K562 (cell line): ENCODE results near the gene TOMM70. TPM values are rescaled to one million over a fixed set of nuclear protein-coding genes. Genes with fewer than 3 reads are reported as not detected.

Experiments used
- ATAC-seq: fragments of 200-7000 bp; cut with Tn5 transposase; 3 replicates; pipeline ENCODE4 v1.9.1; 2020; ENCODE audit warnings: moderate library complexity
- BruUV-seq: library from RNA; stranded (reverse); fragments of 400-500 nt; replicated peaks from 2 replicates; lab custom pipeline; 2021; lab: Mats Ljungman, UMichigan
- CTCF ChIA-PET: fragments of 300-600 bp; formaldehyde crosslinking; extraction: SDS; loops from one replicate; lab custom pipeline; 2021; ENCODE audit warnings: low intra/inter-chr PET ratio; lab: Yijun Ruan, JAX
- POLR2A ChIA-PET: fragments of 300-600, 350-650 bp; sonication (Branson Sonifier 250); formaldehyde crosslinking; extraction: SDS; loops from one replicate; lab custom pipeline; 2021; ENCODE audit warnings: antibody characterized with exemption, inconsistent platforms; lab: Yijun Ruan, JAX
- DNase-seq, 4 experiments: peaks; one replicate each; pipeline versions ENCODE4 v3.0.0 to v3.0.0-alpha.2; 2011 to 2018; ENCODE audit warnings: low spot score in 3 of 4, mixed read lengths in 3 of 4; ENCODE audit errors: extremely low read depth in 1 of 4
- FAIRE-seq: peaks from 2 replicates; lab custom pipeline; 2011; peaks lifted over from hg19 to GRCh38; lab: Jason Lieb, UNC
- H2AFZ ChIP-seq: 2 replicates; pipeline ENCODE4 v1.6.0; 2011; ENCODE audit warnings: low read depth, low read length, control low read depth, inconsistent platforms
- H3K27ac ChIP-seq: fragments of 200-600 bp; 3 replicates; pipeline ENCODE4 v1.8.0; 2011; ENCODE audit warnings: low read depth, mild to moderate bottlenecking, control low read depth, inconsistent platforms, low read length, moderate library complexity, mixed read lengths; ENCODE audit errors: extremely low read depth
- H3K27me3 ChIP-seq, 2 experiments: fragments of 300-600 bp in 1 of 2; 2 replicates in 1 of 2; 3 replicates in 1 of 2; pipeline versions ENCODE4 v1.6.0 to v1.8.0; 2011; ENCODE audit warnings: inconsistent platforms in 2 of 2, low read length in 2 of 2, mild to moderate bottlenecking in 1 of 2, mixed read lengths in 1 of 2, moderate library complexity in 1 of 2; ENCODE audit not compliant: control insufficient read depth in 2 of 2, insufficient read depth in 2 of 2
- H3K36me3 ChIP-seq: fragments of 300-600 bp; 3 replicates; pipeline ENCODE4 v1.8.0; 2011; ENCODE audit warnings: mild to moderate bottlenecking, low read length, inconsistent platforms; ENCODE audit not compliant: control insufficient read depth, insufficient read depth
- H3K4me1 ChIP-seq, 2 experiments: fragments of 200-600 bp in 1 of 2; replicated peaks in 1 of 2; 2 replicates in 1 of 2; 3 replicates in 1 of 2; pipeline versions ENCODE4 v1.5.1 to v1.8.0; 2011; ENCODE audit warnings: inconsistent platforms in 2 of 2, low read length in 2 of 2, mild to moderate bottlenecking in 1 of 2, mixed read lengths in 1 of 2, moderate library complexity in 1 of 2; ENCODE audit not compliant: control insufficient read depth in 2 of 2, insufficient read depth in 2 of 2
- H3K4me2 ChIP-seq: 2 replicates; pipeline ENCODE4 v1.6.1; 2011; ENCODE audit warnings: low read length, control low read depth, inconsistent platforms, mixed read lengths; ENCODE audit not compliant: insufficient read depth
- H3K4me3 ChIP-seq: fragments of 200-600 bp; sonication (generic), shearing (Covaris generic); 2 replicates; pipeline ENCODE4 v1.5.1; 2016; ENCODE audit warnings: control low read depth, inconsistent platforms
- H3K79me2 ChIP-seq: fragments of 200-600 bp; 3 replicates; pipeline ENCODE4 v1.8.0; 2011; ENCODE audit warnings: low read length, inconsistent platforms; ENCODE audit not compliant: control insufficient read depth, insufficient read depth
- H3K9ac ChIP-seq, 2 experiments: 2 replicates each; pipeline versions ENCODE4 v1.6.0 to v1.6.1; 2011; ENCODE audit warnings: low read depth in 2 of 2, low read length in 2 of 2, control low read depth in 1 of 2, inconsistent platforms in 1 of 2, mild to moderate bottlenecking in 1 of 2, mixed read lengths in 1 of 2; ENCODE audit not compliant: insufficient read depth in 1 of 2
- H3K9me1 ChIP-seq: one replicate; pipeline ENCODE4 v1.6.0; 2011; ENCODE audit warnings: inconsistent platforms, mild to moderate bottlenecking, low read length, moderate library complexity; ENCODE audit not compliant: control insufficient read depth, insufficient read depth
- H3K9me3 ChIP-seq: replicated peaks from 2 replicates; pipeline ENCODE4 v1.5.1; 2011; ENCODE audit warnings: low read depth, low read length, inconsistent platforms; ENCODE audit not compliant: control insufficient read depth, insufficient read depth
- H4K20me1 ChIP-seq: replicated peaks from 2 replicates; pipeline ENCODE4 v1.6.1; 2011; ENCODE audit warnings: low read length, inconsistent platforms, mixed read lengths; ENCODE audit not compliant: control insufficient read depth, insufficient read depth
- KAT2B ChIP-seq: IDR thresholded peaks from one replicate; pipeline ENCODE4 v1.6.1; 2012; ENCODE audit warnings: low read depth, mild to moderate bottlenecking, control low read depth, inconsistent platforms, low read length, moderate library complexity
- KLF16 ChIP-seq: IDR thresholded peaks from 2 replicates; pipeline ENCODE4 v1.6.1; 2016; ENCODE audit warnings: antibody characterized with exemption
- MCM7 ChIP-seq, 2 experiments: fragments of 450-650 bp; IDR thresholded peaks; 2 replicates each; pipeline ENCODE4 v1.6.1; 2016 to 2018
- MED1 ChIP-seq: sonication (generic); formaldehyde crosslinking; IDR thresholded peaks from 2 replicates; pipeline ENCODE4 v1.8.1; 2023; ENCODE audit warnings: missing genetic modification reagents, borderline replicate concordance
- WGBS: fragments of 100-300 bp; shearing (Covaris generic); methylation state at CpG from one replicate; pipeline ENCODE4 v1.1.6; 2016; ENCODE audit warnings: low coverage, mixed read lengths; ENCODE audit not compliant: insufficient coverage; ENCODE audit errors: missing lambda C conversion rate; 5-methylcytosine and 5-hydroxymethylcytosine counted together
- in situ Hi-C: fragments of 300-500 bp; cut with MboI; formaldehyde crosslinking; loops from 4 replicates; pipeline ENCODE4 v1.15.0; 2018; ENCODE audit warnings: inconsistent platforms, mixed read lengths
- intact Hi-C: fragments of 100-400 bp; cut with micrococcal nuclease; formaldehyde crosslinking; loops from 2 replicates; pipeline ENCODE4 v1.14.2; 2022
- polyA plus RNA-seq, 8 experiments: library from polyadenylated mRNA; depleted of rRNA in 4 of 8; stranded (reverse) in 5 of 8; unstranded in 3 of 8; fragments of >200 nt; fragmentation: Nextera tagmentation in 2 of 8; fragmentation: Illumina TruSeq in 1 of 8; extraction: Ambion mirVana in 2 of 8; extraction: Trizol in 1 of 8; gene quantifications; 2 replicates each; pipeline versions ENCODE4 v1.2.1 to v1.2.3, GENCODE V29; 2011 to 2014; ENCODE audit warnings: inconsistent platforms in 1 of 8, missing spikeins in 1 of 8
- total RNA-seq, 7 experiments: library from RNA; depleted of rRNA in 6 of 7; stranded (reverse); fragments of >200 nt in 6 of 7; fragmentation: Illumina TruSeq in 2 of 7; extraction: Trizol in 2 of 7; gene quantifications; 2 replicates each; pipeline versions ENCODE4 v1.2.1 to v1.2.3, GENCODE V29; 2011 to 2021; ENCODE audit warnings: low replicate concordance in 1 of 7
- TF ChIP-seq, protein P1 (sequence below), 2 experiments: fragments of 450-650 bp; IDR thresholded peaks; 2 replicates each; pipeline ENCODE4 v1.6.1; 2018; ENCODE audit warnings: mild to moderate bottlenecking in 2 of 2, low read depth in 1 of 2; ENCODE audit not compliant: partially characterized antibody in 2 of 2

TOMM70 gene
- total and polyA plus RNA-seq, 9 of the 15 experiments (the other 6 are each of a cell fraction or from before 2014, with no cell fraction given): 17.5 to 75.6 (median 54.9) TPM

DNA sequence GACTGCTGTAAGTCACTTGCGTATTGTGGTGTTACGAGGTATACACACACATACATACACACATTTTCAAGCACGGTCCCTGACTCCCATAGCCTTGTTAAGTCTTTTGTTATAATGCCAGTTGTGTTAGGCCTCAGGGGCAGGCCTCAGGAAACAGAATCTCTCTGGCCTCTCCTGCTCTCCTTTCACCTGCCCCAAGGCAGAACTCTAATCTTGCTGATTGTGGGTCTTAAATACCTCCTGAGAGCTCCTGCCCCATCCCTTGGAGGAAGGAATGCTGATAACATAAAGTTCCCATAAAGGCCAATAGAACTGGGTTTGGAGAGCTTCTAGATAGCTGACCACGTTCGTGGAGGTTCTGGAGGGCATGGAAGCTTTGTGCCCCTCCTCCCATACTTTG, 70.2 kb downstream of the TOMM70 start (continued):
- TF ChIP-seq, protein P1, sequence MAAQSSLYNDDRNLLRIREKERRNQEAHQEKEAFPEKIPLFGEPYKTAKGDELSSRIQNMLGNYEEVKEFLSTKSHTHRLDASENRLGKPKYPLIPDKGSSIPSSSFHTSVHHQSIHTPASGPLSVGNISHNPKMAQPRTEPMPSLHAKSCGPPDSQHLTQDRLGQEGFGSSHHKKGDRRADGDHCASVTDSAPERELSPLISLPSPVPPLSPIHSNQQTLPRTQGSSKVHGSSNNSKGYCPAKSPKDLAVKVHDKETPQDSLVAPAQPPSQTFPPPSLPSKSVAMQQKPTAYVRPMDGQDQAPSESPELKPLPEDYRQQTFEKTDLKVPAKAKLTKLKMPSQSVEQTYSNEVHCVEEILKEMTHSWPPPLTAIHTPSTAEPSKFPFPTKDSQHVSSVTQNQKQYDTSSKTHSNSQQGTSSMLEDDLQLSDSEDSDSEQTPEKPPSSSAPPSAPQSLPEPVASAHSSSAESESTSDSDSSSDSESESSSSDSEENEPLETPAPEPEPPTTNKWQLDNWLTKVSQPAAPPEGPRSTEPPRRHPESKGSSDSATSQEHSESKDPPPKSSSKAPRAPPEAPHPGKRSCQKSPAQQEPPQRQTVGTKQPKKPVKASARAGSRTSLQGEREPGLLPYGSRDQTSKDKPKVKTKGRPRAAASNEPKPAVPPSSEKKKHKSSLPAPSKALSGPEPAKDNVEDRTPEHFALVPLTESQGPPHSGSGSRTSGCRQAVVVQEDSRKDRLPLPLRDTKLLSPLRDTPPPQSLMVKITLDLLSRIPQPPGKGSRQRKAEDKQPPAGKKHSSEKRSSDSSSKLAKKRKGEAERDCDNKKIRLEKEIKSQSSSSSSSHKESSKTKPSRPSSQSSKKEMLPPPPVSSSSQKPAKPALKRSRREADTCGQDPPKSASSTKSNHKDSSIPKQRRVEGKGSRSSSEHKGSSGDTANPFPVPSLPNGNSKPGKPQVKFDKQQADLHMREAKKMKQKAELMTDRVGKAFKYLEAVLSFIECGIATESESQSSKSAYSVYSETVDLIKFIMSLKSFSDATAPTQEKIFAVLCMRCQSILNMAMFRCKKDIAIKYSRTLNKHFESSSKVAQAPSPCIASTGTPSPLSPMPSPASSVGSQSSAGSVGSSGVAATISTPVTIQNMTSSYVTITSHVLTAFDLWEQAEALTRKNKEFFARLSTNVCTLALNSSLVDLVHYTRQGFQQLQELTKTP (IDR thresholded peaks at IDR 0.05; ENCODE audit: low read depth in 1 of 2, partially characterized antibody in 2 of 2): no peak
- TF ChIP-seq MCM7 (IDR thresholded peaks at IDR 0.05) (no peak), MED1 (no peak)

DNA sequence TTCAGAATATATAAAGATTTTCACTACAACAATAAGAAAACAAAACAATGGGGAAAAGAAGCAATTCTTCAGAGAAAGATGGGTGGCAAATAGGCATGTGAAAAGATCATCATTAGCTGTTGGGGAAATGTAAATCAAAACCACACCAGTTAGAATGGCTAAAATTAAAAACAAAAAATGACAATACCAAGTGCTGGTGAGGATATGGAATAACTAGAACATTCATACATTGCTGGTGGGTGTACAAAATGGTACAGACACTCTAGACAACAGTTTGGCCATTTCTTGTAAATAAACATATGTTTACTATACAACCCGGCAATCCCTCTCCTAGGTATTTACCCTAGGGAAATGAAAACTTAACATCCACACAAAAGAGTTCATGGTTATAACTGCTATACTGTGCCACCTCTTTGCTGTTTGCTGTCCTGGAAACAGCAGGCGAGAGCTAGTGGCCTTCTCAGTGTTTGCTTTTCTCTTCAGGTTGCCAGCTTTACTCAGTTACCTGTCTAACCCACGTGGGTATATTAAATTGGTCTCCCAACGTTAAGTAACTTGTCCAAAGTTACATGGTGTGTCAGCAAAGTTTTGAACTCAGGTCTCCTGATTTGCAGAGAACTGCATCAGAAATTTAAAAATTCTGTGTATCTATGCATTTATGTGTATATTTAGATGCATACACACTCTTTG, 70.9 kb downstream of the TOMM70 start:
- CTCF ChIA-PET: no interaction called here
- Histone ChIP-seq H3K4me3 (no peak overlapping the region), H3K9ac (no peak overlapping the region), H3K27ac (no peak overlapping the region), H2AFZ (no peak overlapping the region), H4K20me1 (no peaks in the 10 kb centered on the region), H3K79me2 (peaks cover 2% of the 10 kb centered on the region; the same call in 2 of the 3 replicates), H3K27me3 (no peaks in the 10 kb centered on the region), H3K9me1 (no peaks in the 10 kb centered on the region), H3K4me2 (no peak overlapping the region), H3K9me3 (no peaks in the 10 kb centered on the region), H3K36me3 (peaks cover 13% of the 10 kb centered on the region; the same call in 1 of the 3 replicates), H3K4me1 (peaks cover 0 to 8% of the 10 kb centered on the region in 2 experiments; a peak in 2 of 5 replicates)
- DNase-seq: no peak
- BruUV-seq: no TSS peak
- POLR2A ChIA-PET: no interaction called here
- no peak for ATAC-seq
- intact Hi-C loops: no loop called here
- in situ Hi-C loops: no loop called here
- 61% methylated on average over 4 of the region's 4 CpGs for WGBS
- no peak for TF ChIP-seq KLF16
- TF ChIP-seq KAT2B: no peak
- no peak for FAIRE-seq
